Astrocyte of the cerebellum (primary cell): ENCODE measurements around the gene IL12RB2.

Experiments
- DNase-seq: peaks from one replicate; pipeline ENCODE4 v3.0.0-alpha.2; 2011; ENCODE audit warnings: low read depth
- H3K4me3 ChIP-seq: 2 replicates; pipeline ENCODE4 v1.5.1; 2011; ENCODE audit warnings: mild to moderate bottlenecking, low read depth, low read length, moderate library complexity
- in situ Hi-C: cut with HindIII; loops from 2 replicates; pipeline ENCODE4 v1.10.0; 2017; ENCODE audit warnings: low sequenced_read_pairs
- TF ChIP-seq, protein P1 (sequence below): IDR thresholded peaks from 2 replicates; pipeline ENCODE4 v1.5.1; 2012; ENCODE audit warnings: low read length, low read depth, moderate library complexity, mild to moderate bottlenecking; ENCODE audit errors: missing control alignments

IL12RB2 gene

GRCh38 chr1:67367370-67368045, 59.8 kb downstream of the IL12RB2 start:
- no peak overlapping the region for H3K4me3 ChIP-seq
- in situ Hi-C loops, result no loop called here
- TF ChIP-seq, protein P1, sequence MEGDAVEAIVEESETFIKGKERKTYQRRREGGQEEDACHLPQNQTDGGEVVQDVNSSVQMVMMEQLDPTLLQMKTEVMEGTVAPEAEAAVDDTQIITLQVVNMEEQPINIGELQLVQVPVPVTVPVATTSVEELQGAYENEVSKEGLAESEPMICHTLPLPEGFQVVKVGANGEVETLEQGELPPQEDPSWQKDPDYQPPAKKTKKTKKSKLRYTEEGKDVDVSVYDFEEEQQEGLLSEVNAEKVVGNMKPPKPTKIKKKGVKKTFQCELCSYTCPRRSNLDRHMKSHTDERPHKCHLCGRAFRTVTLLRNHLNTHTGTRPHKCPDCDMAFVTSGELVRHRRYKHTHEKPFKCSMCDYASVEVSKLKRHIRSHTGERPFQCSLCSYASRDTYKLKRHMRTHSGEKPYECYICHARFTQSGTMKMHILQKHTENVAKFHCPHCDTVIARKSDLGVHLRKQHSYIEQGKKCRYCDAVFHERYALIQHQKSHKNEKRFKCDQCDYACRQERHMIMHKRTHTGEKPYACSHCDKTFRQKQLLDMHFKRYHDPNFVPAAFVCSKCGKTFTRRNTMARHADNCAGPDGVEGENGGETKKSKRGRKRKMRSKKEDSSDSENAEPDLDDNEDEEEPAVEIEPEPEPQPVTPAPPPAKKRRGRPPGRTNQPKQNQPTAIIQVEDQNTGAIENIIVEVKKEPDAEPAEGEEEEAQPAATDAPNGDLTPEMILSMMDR, result no peak
- no peak for DNase-seq

- H3K4me3 ChIP-seq, result no peak overlapping the region
- in situ Hi-C loops, result no loop called here
- TF ChIP-seq, protein P1, result no peak
- DNase-seq, result no peak
Measured at GRCh38 chr1:67368046-67368514, 60.4 kb downstream of the IL12RB2 start.

DNA sequence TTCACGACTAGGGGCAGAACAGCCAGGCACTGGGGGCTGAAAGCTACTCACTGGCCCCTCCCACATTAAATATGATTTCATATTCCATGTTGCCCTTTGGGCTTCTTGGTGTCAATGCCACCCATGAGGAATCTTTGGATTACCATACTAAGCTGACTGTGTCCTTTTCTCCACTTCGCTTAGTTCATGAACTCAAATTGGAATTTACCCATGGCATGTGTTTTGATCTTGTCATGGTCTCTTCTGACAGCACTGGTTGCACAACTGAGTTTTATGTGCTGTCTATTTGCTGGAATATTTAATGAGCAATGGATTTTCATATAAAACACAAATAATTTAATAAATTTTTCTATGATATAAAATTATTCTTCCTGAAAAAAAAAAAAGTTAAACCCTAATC, 63.4 kb downstream of the IL12RB2 start:
- TF ChIP-seq, protein P1, result no peak
- no peak for DNase-seq
- in situ Hi-C loops, result loop anchor here (5.0 kb wide), 1 partner anchor 56 kb away; no protein-coding TSS in a partner anchor
- H3K4me3 ChIP-seq, result no peak overlapping the region

DNA sequence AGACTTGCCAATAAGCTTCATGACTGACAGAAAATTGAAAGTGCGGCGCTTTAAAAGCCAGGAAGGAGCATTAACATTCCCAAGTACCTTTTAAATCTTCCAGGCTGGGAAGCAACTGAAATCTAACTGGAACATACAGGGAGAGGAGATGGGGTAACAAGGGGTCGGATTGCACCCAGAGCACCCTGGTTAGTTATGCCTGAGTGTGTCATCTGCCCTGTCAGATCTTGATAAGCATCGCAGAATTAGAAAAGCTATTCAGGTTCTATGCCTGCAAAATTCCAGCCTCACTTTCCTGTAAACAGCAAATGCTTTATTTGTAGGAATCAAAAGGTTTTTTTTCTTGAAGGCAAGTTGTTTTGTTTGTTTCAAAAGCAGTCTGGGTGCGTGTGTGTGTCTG, 64.0 kb downstream of the IL12RB2 start:
- in situ Hi-C loops, result loop anchor here (5.0 kb wide), 1 partner anchor 56 kb away; no protein-coding TSS in a partner anchor
- H3K4me3 ChIP-seq, result no peak overlapping the region
- DNase-seq, result no peak
- TF ChIP-seq, protein P1, result no peak

DNA sequence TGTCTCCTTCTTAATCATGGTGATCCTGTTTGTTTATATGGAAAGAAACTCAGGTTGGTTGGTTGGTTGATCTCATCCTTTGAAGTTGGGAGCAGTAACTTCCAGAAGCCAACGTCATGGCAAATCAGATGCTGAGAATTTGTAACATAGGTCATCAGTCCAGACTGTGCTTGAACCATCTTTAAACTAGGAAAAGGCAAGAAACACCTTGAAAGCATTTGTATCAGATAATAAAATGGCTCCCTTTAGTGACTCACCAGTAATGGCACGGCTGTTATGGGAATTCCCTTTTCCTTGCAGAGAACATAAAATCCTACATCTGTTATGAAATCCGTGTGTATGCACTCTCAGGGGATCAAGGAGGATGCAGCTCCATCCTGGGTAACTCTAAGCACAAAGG, 64.5 kb downstream of the IL12RB2 start:
- TF ChIP-seq, protein P1, result no peak
- no peak overlapping the region for H3K4me3 ChIP-seq
- in situ Hi-C loops, result loop anchor here (5.0 kb wide), 1 partner anchor 55 kb away; no protein-coding TSS in a partner anchor
- DNase-seq, result no peak

- TF ChIP-seq, protein P1, result no peak
- no peak for DNase-seq
- in situ Hi-C loops, result loop anchor here (5.0 kb wide), 1 partner anchor 54 kb away; no protein-coding TSS in a partner anchor
- H3K4me3 ChIP-seq, result no peak overlapping the region
Measured at GRCh38 chr1:67372898-67373297, 65.2 kb downstream of the IL12RB2 start.
